Testis (tissue), 3 donors: ENCODE data around the gene ITGB3BP. TPM values are rescaled to one million over a fixed set of nuclear protein-coding genes. Genes with fewer than 3 reads are reported as not detected.

ENCODE experiments used
- DNase-seq: peaks from one replicate; pipeline ENCODE4 v3.0.0-alpha.2; 2019
- H3K27ac ChIP-seq, 2 donors: fragments of 200-600 bp; sonication (generic); one replicate each; pipeline ENCODE4 v1.5.1; 2019
- H3K27me3 ChIP-seq: fragments of 200-600 bp; sonication (generic); one replicate; pipeline ENCODE4 v1.5.1; 2019
- H3K36me3 ChIP-seq: fragments of 200-600 bp; sonication (generic); one replicate; pipeline ENCODE4 v1.5.1; 2017; ENCODE audit warnings: low read depth; ENCODE audit errors: missing control alignments
- H3K4me1 ChIP-seq: fragments of 200-600 bp; sonication (generic); one replicate; pipeline ENCODE4 v1.5.1; 2019
- H3K4me3 ChIP-seq, 2 donors: fragments of 200-600 bp; sonication (generic); one replicate each; pipeline ENCODE4 v1.5.1; 2017 to 2019
- H3K9me3 ChIP-seq: fragments of 200-600 bp; sonication (generic); one replicate; pipeline ENCODE4 v1.5.1; 2017
- CTCF ChIP-seq, 3 experiments: fragments of 450-650 bp in 2 of 3; fragments of 200-600 bp in 1 of 3; sonication (generic) in 1 of 3; IDR thresholded peaks; one replicate each; pipeline ENCODE4 v1.5.1; 2016 to 2019; ENCODE audit warnings: antibody characterized with exemption in 3 of 3, mild to moderate bottlenecking in 2 of 3, moderate library complexity in 1 of 3
- POLR2A ChIP-seq: fragments of 450-650 bp; IDR thresholded peaks from one replicate; pipeline ENCODE4 v1.6.1; 2017; ENCODE audit warnings: antibody characterized with exemption, mild to moderate bottlenecking, moderate library complexity
- WGBS, 2 donors: methylation state at CpG; one replicate each; pipeline ENCODE4 v1.1.5; 2018; 5-methylcytosine and 5-hydroxymethylcytosine counted together
- intact Hi-C: fragments of 100-400 bp; cut with DNase I; formaldehyde crosslinking; loops from one replicate; pipeline ENCODE4 v1.15.1; 2023; ENCODE audit warnings: low total_unique reads
- polyA plus RNA-seq: library from polyadenylated mRNA; stranded (reverse); fragments of 350-450 nt; fragmentation: Illumina TruSeq; extraction: RNeasy Lipid Tissue Mini Kit (QIAGEN cat#74804); gene quantifications from one replicate; pipeline ENCODE4 v1.2.3, GENCODE V29; 2014; ENCODE audit warnings: low read depth, low replicate concordance; ENCODE audit not compliant: insufficient read depth
- total RNA-seq, 2 donors: library from RNA; depleted of rRNA; stranded (reverse); fragments of >200 nt; gene quantifications; one replicate each; pipeline ENCODE4 v1.2.3, GENCODE V29; 2016

ITGB3BP gene
- total and polyA plus RNA-seq, 3 donors from 2014 or later, result 21.7 to 43.0 (median 32.9) TPM

- intact Hi-C loops, result no loop called here
- TF ChIP-seq POLR2A (no peak), CTCF (IDR thresholded peaks at IDR 0.05) (no peak)
- no peak for DNase-seq
- no peaks in the 10 kb centered on the region for H3K36me3 ChIP-seq
- H3K9me3 ChIP-seq, result no peaks in the 10 kb centered on the region
- H3K4me3 ChIP-seq, result no peak overlapping the region
- H3K27me3 ChIP-seq, result no peaks in the 10 kb centered on the region
- no peaks in the 10 kb centered on the region for H3K4me1 ChIP-seq
- H3K27ac ChIP-seq, result no peak overlapping the region
These were observed 116.0 kb downstream of the ITGB3BP start for GRCh38 chr1:63407002-63407401.

- Histone ChIP-seq H3K27ac (no peak overlapping the region), H3K36me3 (no peaks in the 10 kb centered on the region), H3K27me3 (no peaks in the 10 kb centered on the region), H3K4me3 (no peak overlapping the region), H3K4me1 (no peaks in the 10 kb centered on the region), H3K9me3 (no peaks in the 10 kb centered on the region)
- TF ChIP-seq CTCF (IDR thresholded peaks at IDR 0.05) (no peak), POLR2A (no peak)
- no peak for DNase-seq
- intact Hi-C loops, result no loop called here
These were observed 117.0 kb downstream of the ITGB3BP start for GRCh38 chr1:63405987-63406386.

- no peaks in the 10 kb centered on the region for H3K27me3 ChIP-seq
- H3K9me3 ChIP-seq, result no peaks in the 10 kb centered on the region
- no peaks in the 10 kb centered on the region for H3K36me3 ChIP-seq
- H3K4me3 ChIP-seq, result no peak overlapping the region
- no peaks in the 10 kb centered on the region for H3K4me1 ChIP-seq
- intact Hi-C loops, result no loop called here
- no peak overlapping the region for H3K27ac ChIP-seq
- DNase-seq, result no peak
- TF ChIP-seq CTCF (IDR thresholded peaks at IDR 0.05), result no peak
- TF ChIP-seq POLR2A, result no peak
These were observed 118.0 kb downstream of the ITGB3BP start for GRCh38 chr1:63405021-63405420.

GRCh38 chr1:63403386-63403785 is 119.6 kb downstream of the ITGB3BP start:
- H3K27me3 ChIP-seq, result no peaks in the 10 kb centered on the region
- intact Hi-C loops, result no loop called here

More at GRCh38 chr1:63403386-63403785, 119.6 kb downstream of the ITGB3BP start:
- no peak overlapping the region for H3K4me3 ChIP-seq
- no peak for TF ChIP-seq POLR2A
- TF ChIP-seq CTCF (IDR thresholded peaks at IDR 0.05), result no peak
- H3K27ac ChIP-seq, result no peak overlapping the region
- WGBS, 2 donors, result 60 to 81% methylated on average over 3 of the region's 3 CpGs
- H3K9me3 ChIP-seq, result no peaks in the 10 kb centered on the region
- DNase-seq, result no peak
- no peaks in the 10 kb centered on the region for H3K4me1 ChIP-seq
- no peaks in the 10 kb centered on the region for H3K36me3 ChIP-seq
